Measurements from ENCODE around the gene PDE3B. TPM values are rescaled to one million over a fixed set of nuclear protein-coding genes. Genes with fewer than 3 reads are reported as not detected.
"Not testable (repeated sequence)": the region's sequence is repeated elsewhere in the genome, so short reads cannot be mapped to it uniquely, and the experiment has no call there.

The PDE3B gene
- total RNA-seq, 1 experiment from 2014 or later = 6.7 TPM

GRCh38 chr11:14713496-14714244 is 70.1 kb downstream of the PDE3B start:
- ATAC-seq = no peak

GRCh38 chr11:14715669-14716068 is 72.1 kb downstream of the PDE3B start:
- H3K4me1 ChIP-seq (ENCODE audit: control insufficient read depth in 1 of 2, insufficient read depth in 2 of 2, low read length in 2 of 2); H3K27ac ChIP-seq (ENCODE audit: low read depth, low read length); H3K4me2 ChIP-seq (ENCODE audit: low read length); H2AFZ ChIP-seq (ENCODE audit: low read depth, low read length, poor library complexity, severe bottlenecking); H3K9ac ChIP-seq (ENCODE audit: low read length); H3K9me3 ChIP-seq (ENCODE audit: control insufficient read depth in 1 of 2, insufficient read depth in 1 of 2, low read depth in 1 of 2, low read length in 2 of 2); H3K27me3 ChIP-seq (ENCODE audit: insufficient read depth, low read length); H4K20me1 ChIP-seq (ENCODE audit: insufficient read depth); ATAC-seq; H3K79me2 ChIP-seq (ENCODE audit: insufficient read depth, low read length); BruUV-seq (replicated peaks); intact Hi-C loops (cut with micrococcal nuclease); RAD21 ChIA-PET (ENCODE audit: low non-redundant PET in 1 of 2, low total read pairs in 2 of 2, uncharacterized antibody in 2 of 2, unreplicated experiment in 2 of 2); H3K36me3 ChIP-seq (ENCODE audit: control insufficient read depth in 1 of 2, insufficient read depth in 2 of 2, low read length in 2 of 2); H3K9me2 ChIP-seq (ENCODE audit: insufficient read depth); DNase-seq (ENCODE audit: low read depth, low spot score); CTCF ChIA-PET; H3K4me3 ChIP-seq (replicated peaks in 1 of 2; ENCODE audit: low read depth in 1 of 2, low read length in 2 of 2); POLR2A ChIA-PET: not testable (repeated sequence)

More at GRCh38 chr11:14713496-14714244, 70.1 kb downstream of the PDE3B start:
- no peaks in the 10 kb centered on the region for H4K20me1 ChIP-seq (ENCODE audit: insufficient read depth)
- no peak for TF ChIP-seq RAD21 (IDR thresholded peaks at IDR 0.05; ENCODE audit: low read depth)
- TF ChIP-seq ZFX (IDR thresholded peaks at IDR 0.05) = no peak
- TF ChIP-seq SRF (IDR thresholded peaks at IDR 0.05; ENCODE audit: low read depth) = no peak
- TF ChIP-seq EZH2 (IDR thresholded peaks at IDR 0.05) = no peak
- intact Hi-C loops (cut with micrococcal nuclease) = no loop called here
- no peaks in the 10 kb centered on the region for H3K4me1 ChIP-seq (ENCODE audit: control insufficient read depth in 1 of 2, insufficient read depth in 2 of 2, low read length in 2 of 2)
- H3K9me3 ChIP-seq (ENCODE audit: control insufficient read depth in 1 of 2, insufficient read depth in 1 of 2, low read depth in 1 of 2, low read length in 2 of 2) = no peaks in the 10 kb centered on the region
- no peak overlapping the region for H3K4me3 ChIP-seq (replicated peaks in 1 of 2; ENCODE audit: low read depth in 1 of 2, low read length in 2 of 2)
- ChIA-PET POLR2A (no interaction called here), RAD21 (ENCODE audit: low non-redundant PET in 1 of 2, low total read pairs in 2 of 2, uncharacterized antibody in 2 of 2, unreplicated experiment in 2 of 2) (no interaction called here), CTCF (no interaction called here)
- no peak overlapping the region for H3K4me2 ChIP-seq (ENCODE audit: low read length)
- no TSS peak for BruUV-seq (replicated peaks)
- no peak overlapping the region for H3K9ac ChIP-seq (ENCODE audit: low read length)
- H3K27ac ChIP-seq (ENCODE audit: low read depth, low read length) = no peak overlapping the region
- H2AFZ ChIP-seq (ENCODE audit: low read depth, low read length, poor library complexity, severe bottlenecking) = no peak overlapping the region
- no peak for DNase-seq (ENCODE audit: low read depth, low spot score)
- no peaks in the 10 kb centered on the region for H3K79me2 ChIP-seq (ENCODE audit: insufficient read depth, low read length)
- H3K27me3 ChIP-seq (ENCODE audit: insufficient read depth, low read length) = no peaks in the 10 kb centered on the region
- H3K36me3 ChIP-seq (ENCODE audit: control insufficient read depth in 1 of 2, insufficient read depth in 2 of 2, low read length in 2 of 2) = no peaks in the 10 kb centered on the region
- H3K9me2 ChIP-seq (ENCODE audit: insufficient read depth) = no peaks in the 10 kb centered on the region
